HG02571 (cell line): Measurements from ENCODE around the gene NUP85.
"Not testable (repeated sequence)": the region's sequence is repeated elsewhere in the genome, so short reads cannot be mapped to it uniquely, and the experiment has no call there.

Source experiments
- ATAC-seq: cut with Tn5 transposase; IDR thresholded peaks from one replicate; pipeline ENCODE4 v1.9.1; 2021; ENCODE audit warnings: mild to moderate bottlenecking, moderate library complexity; ENCODE audit not compliant: unreplicated experiment

Gene NUP85

GRCh38 chr17:75266316-75267152 lies 61.1 kb downstream of the NUP85 start:
- no peak for ATAC-seq

- no peak for ATAC-seq
These were observed 61.6 kb downstream of the NUP85 start for GRCh38 chr17:75267153-75267410.

DNA sequence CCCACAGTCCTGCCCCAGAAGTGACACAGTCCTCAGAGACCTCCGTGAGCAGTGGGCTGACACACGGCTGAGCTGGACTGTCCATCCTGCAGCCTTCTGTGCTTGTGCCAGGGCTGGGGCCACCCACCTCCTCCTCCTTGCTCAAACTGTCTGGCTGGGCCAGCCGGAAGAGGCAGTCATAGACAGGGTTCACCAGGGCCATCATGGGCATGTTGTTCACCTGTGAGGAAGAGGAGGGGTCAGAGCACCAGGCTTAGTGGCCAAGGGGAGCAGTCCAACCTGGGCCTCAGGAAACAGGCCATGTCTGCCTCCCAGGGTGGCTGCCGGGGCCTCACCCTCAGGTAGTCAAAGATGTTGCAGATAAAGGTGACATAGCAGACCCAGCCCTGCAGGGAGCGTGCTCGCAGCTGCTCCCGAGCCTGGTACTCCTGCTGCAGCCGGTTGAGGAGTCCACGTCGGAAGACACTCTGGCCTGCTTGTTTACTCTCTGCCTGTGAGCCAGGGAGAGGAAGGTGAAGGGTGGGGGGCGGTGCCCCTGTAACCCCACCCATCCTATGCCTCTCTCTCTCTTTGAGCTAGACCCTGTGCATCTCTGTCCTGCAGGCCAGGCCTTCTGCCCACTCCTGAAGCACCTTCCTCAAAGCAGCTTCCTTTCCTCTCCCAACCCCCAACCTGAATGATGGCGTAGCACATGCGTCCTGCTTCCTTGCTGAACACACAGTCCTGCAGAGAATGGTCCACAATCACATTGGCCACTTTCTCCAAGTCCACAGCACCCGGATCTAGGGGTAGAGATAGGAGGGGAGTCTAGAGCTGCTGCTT lies 62.1 kb downstream of the NUP85 start:
- no peak for ATAC-seq

DNA sequence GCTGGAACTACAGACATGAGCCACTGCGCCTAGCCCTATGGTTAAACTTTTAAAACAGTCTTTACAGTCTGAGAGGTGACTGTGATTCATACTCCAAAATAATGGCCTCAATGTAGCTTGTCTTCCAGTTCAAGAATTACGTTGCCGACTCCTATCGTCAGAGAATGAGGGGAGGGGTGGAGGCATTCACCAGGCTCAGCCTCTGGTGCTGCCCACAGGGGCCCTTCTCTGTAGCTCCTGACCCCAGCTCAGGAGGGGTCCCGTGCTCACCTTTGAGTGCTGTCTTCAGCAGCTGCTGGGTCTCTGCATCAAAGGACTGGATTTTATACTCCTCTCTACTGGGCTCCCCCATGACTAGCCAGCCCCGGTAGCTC lies 64.4 kb downstream of the NUP85 start:
- no peak for ATAC-seq

DNA sequence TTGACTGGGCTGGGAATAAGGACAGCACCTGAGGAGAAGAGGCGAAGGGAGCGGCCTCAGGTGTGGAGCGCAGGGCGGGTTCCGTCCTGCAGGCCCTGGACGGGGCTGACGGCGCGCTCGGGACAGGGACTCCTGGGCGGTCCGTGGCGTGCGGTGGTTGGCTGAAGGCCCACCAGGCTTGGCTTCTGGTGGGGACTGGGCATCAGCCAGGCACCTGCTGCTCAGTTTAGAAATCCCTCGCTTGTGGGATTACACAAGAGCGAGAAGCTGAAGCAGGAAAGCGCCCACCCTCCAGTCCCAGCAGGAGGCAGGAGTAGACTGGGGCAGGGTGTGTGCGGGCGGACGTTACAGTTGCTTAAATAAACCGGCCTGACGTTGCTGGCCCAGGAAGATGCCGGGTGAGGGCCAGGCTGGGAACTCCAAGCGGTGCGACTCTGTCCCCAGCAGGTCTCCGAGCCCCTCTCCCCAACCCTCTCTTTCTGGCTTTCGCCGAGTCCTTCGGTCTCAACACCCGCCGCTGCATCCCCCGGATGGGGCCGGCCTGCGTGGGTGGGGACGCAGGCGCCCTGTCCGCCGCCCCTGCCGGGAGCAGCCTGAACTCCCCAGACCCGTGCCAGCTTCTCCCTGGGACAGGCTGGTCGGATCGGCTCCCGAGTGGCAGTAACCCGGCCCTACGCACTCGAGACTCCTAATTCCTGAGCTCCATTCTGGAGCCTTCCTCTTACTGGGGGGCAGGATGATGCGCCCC lies 64.9 kb downstream of the NUP85 start:
- ATAC-seq = peak; percentile 28

GRCh38 chr17:75270966-75271232 lies 65.4 kb downstream of the NUP85 start, which contains the start of gene MIF4GD:
MIF4GD (minus strand) TSS chr17:75271231; CDS start chr17:75270195, 1,036 bp downstream.
- ATAC-seq = peak; percentile 19

- peak; percentile 63 for ATAC-seq
These were observed 65.9 kb downstream of the NUP85 start for GRCh38 chr17:75271233-75271954.

DNA sequence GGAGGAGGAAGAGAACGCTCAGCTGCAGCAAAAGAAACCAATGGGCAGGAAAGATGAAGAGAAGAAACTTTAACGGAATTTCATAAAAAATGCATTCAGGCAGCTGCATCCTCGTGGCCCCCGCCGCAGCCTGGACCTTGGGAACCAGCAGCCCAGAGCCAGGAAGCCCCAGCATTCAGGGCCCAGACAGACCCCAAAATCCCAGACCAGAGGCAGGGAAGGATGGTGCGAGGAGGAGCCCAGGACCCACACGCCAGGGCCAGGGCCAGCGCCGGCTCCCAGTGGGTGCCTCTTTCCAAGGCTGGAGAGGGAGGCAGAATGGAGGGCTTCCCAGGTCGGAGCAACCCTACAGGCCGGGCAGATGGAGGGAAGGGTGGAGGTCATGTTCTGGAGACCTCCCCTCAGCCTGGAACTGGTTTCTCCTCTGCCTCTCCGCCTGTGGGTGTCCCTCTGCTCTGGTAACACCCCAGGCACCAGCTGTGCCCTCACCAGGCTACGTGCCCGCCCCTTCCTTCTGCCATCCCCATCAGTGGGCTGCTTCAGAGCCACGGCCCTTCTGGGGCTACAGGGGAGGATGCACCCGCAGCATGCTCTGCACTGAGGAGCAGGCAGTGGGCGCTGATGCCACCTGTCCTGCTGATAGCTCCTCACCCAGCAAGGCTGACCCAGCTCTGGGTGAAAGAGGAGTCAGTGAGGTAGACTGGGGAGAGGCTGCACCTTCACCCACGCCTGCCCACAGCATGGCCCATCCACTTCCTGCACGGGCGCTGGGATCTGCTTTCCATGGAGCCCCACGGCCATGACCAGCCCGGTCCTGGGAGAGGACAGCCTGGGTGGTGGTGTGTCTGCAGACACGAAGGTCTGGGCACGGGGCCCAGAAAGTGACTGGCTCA lies 66.7 kb downstream of the NUP85 start:
- ATAC-seq = no peak

DNA sequence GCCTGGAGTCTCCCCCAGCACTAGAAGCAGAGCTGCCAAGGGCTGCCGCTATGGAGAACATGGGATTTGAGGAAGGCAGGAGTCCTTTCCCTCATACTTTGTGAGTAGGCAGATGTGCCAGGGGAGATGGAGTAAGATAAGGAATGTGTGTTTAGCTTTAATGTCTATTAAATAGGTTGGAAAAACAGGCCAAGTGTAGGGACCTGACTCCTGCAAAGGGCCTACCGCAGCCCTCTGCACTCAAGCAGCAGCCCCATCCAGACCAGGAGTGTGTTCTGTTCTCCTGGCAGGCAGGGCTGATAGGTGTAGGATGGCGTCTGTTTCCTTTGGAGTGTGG lies 67.3 kb downstream of the NUP85 start:
- no peak for ATAC-seq

DNA sequence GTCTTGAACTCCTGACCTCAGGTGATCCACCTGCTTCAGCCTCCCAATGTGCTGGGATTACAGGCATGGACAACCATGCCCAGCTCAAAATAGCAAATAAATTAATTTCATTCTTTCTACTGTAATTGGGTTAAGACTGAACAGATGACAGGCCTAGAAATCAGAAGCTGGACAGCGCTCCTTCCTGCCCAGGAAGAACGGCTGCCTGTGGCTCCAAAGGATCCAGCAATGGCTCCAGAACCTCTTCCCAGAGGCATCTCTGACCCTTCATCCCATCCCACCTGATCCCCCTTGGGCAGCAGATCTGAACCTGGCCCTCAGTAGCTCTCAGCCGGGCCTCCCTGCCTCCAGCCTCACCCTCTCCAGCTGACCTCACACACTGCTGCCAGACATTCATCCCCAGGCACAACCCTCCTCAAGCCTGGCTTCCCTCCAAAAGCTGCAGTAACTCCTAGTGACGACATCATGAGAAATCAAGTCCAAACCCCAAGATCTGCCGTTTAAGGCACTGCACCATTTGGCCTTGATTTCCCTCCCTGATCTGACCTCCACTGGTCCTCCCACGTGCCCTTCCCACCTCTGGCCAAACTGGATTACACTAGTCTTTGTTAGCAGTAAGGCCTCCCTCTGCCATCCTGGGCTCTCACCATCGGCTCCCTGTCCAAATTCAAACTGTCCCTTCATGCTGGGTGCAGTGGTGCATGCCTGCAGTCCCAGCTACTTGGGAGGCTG lies 68.7 kb downstream of the NUP85 start:
- no peak for ATAC-seq

DNA sequence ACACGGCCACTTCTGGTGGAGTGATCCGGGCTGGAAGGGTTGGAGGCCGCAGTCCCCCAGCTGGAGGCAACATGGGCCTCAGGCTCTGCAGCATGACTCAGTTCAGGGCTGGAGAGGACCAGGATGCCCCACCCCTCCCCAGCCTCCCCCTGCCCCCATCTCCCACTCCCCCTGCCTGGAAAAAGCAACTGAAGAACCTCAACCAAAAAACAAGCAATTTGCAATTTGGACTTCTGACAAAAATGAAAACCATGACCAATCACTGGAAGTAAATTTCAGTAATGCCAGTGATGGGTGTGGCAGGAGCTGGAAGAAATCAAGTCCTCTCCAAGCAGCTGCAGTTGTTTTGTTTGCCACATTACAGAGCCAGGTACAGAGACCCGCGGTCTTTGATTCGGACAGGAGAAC lies 72.2 kb downstream of the NUP85 start:
- ATAC-seq = no peak

DNA sequence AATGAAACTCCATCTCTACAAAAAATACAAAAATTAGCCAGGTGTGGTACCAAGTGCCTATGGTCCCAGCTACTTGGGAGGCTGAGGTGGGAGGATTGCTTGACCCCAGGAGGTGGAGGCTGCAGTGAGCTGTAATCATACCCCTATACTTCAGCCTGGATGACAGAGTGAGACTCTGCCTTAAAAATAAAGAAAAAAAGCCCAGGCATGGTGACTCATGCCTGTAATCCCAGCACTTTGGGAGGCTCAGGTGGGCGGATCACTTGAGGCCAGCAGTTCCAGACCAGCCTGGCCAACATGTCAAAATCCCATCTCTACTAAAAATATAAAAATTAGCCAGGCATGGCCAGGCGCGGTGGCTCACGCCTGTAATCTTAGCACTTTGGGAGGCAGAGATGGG lies 74.7 kb downstream of the NUP85 start:
- ATAC-seq = not testable (repeated sequence)

GRCh38 chr17:75285123-75285522 lies 79.6 kb downstream of the NUP85 start:
- ATAC-seq = no peak
